Measurements from ENCODE around the gene CAPN15.
A peak's percentile ranks its signal among the peaks of the same experiment; 100 is the strongest.

The CAPN15 gene

GRCh38 chr16:527015-527903 lies at the start of gene CAPN15:
CAPN15 (plus strand) TSS chr16:527712; CDS start chr16:546839, 19,127 bp downstream.
- TF ChIP-seq FOXM1 (IDR thresholded peaks at IDR 0.05; ENCODE audit: borderline replicate concordance, low read depth) (no peak), YY1 (IDR thresholded peaks at IDR 0.05; ENCODE audit: low read depth) (peak; percentile 69), ZBTB7A (IDR thresholded peaks at IDR 0.05; ENCODE audit: low read depth) (0 out of 2 replicates have a peak, but pooled peaks have one; percentile 31), CREB1 (IDR thresholded peaks at IDR 0.05; ENCODE audit: low read depth) (peak; percentile 66; the same call in 1 of the 2 replicates), MAX (IDR thresholded peaks at IDR 0.05) (no peak; the same call in none of the 2 replicates), TCF12 (IDR thresholded peaks at IDR 0.05; ENCODE audit: low read depth) (peak; percentile 61; the same call in 1 of the 2 replicates), TAF1 (IDR thresholded peaks at IDR 0.05; ENCODE audit: low read depth) (peak; percentile 60; the same call in 1 of the 2 replicates)
- TF ChIP-seq, protein P1, sequence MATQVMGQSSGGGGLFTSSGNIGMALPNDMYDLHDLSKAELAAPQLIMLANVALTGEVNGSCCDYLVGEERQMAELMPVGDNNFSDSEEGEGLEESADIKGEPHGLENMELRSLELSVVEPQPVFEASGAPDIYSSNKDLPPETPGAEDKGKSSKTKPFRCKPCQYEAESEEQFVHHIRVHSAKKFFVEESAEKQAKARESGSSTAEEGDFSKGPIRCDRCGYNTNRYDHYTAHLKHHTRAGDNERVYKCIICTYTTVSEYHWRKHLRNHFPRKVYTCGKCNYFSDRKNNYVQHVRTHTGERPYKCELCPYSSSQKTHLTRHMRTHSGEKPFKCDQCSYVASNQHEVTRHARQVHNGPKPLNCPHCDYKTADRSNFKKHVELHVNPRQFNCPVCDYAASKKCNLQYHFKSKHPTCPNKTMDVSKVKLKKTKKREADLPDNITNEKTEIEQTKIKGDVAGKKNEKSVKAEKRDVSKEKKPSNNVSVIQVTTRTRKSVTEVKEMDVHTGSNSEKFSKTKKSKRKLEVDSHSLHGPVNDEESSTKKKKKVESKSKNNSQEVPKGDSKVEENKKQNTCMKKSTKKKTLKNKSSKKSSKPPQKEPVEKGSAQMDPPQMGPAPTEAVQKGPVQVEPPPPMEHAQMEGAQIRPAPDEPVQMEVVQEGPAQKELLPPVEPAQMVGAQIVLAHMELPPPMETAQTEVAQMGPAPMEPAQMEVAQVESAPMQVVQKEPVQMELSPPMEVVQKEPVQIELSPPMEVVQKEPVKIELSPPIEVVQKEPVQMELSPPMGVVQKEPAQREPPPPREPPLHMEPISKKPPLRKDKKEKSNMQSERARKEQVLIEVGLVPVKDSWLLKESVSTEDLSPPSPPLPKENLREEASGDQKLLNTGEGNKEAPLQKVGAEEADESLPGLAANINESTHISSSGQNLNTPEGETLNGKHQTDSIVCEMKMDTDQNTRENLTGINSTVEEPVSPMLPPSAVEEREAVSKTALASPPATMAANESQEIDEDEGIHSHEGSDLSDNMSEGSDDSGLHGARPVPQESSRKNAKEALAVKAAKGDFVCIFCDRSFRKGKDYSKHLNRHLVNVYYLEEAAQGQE (IDR thresholded peaks at IDR 0.05; ENCODE audit: low read depth): no peak

- no peak for TF ChIP-seq YY1 (IDR thresholded peaks at IDR 0.05; ENCODE audit: low read depth)
- TF ChIP-seq USF1 (IDR thresholded peaks at IDR 0.05): no peak
- no peak for TF ChIP-seq MAX (IDR thresholded peaks at IDR 0.05)
- TF ChIP-seq RAD21 (IDR thresholded peaks at IDR 0.05; ENCODE audit: low read depth): no peak
- TF ChIP-seq ZBTB7A (IDR thresholded peaks at IDR 0.05; ENCODE audit: low read depth): no peak
- no peak for TF ChIP-seq TCF12 (IDR thresholded peaks at IDR 0.05; ENCODE audit: low read depth)
- TF ChIP-seq EGR1 (IDR thresholded peaks at IDR 0.05): no peak
- no peak for TF ChIP-seq NFIC (IDR thresholded peaks at IDR 0.05)
- TF ChIP-seq, protein P1 (IDR thresholded peaks at IDR 0.05; ENCODE audit: low read depth): no peak
- TF ChIP-seq TAF1 (IDR thresholded peaks at IDR 0.05; ENCODE audit: low read depth): no peak
- TF ChIP-seq EP300 (IDR thresholded peaks at IDR 0.05; ENCODE audit: borderline replicate concordance): no peak
- no peak for TF ChIP-seq CEBPB (IDR thresholded peaks at IDR 0.05)
- no peak for TF ChIP-seq CREB1 (IDR thresholded peaks at IDR 0.05; ENCODE audit: low read depth)
- no peak for TF ChIP-seq FOXM1 (IDR thresholded peaks at IDR 0.05; ENCODE audit: borderline replicate concordance, low read depth)
- TF ChIP-seq TEAD4 (IDR thresholded peaks at IDR 0.05): no peak
These were observed 44.9 kb upstream of the CAPN15 start for GRCh38 chr16:482468-483185.

- TF ChIP-seq CEBPB (IDR thresholded peaks at IDR 0.05) (no peak), ZBTB7A (IDR thresholded peaks at IDR 0.05; ENCODE audit: low read depth) (no peak), EGR1 (IDR thresholded peaks at IDR 0.05) (no peak), EP300 (IDR thresholded peaks at IDR 0.05; ENCODE audit: borderline replicate concordance) (no peak), YY1 (IDR thresholded peaks at IDR 0.05; ENCODE audit: low read depth) (no peak), TAF1 (IDR thresholded peaks at IDR 0.05; ENCODE audit: low read depth) (no peak), FOXM1 (IDR thresholded peaks at IDR 0.05; ENCODE audit: borderline replicate concordance, low read depth) (no peak), TEAD4 (IDR thresholded peaks at IDR 0.05) (no peak), CREB1 (IDR thresholded peaks at IDR 0.05; ENCODE audit: low read depth) (no peak), TCF12 (IDR thresholded peaks at IDR 0.05; ENCODE audit: low read depth) (no peak), USF1 (IDR thresholded peaks at IDR 0.05) (no peak), RAD21 (IDR thresholded peaks at IDR 0.05; ENCODE audit: low read depth) (no peak), NFIC (IDR thresholded peaks at IDR 0.05) (no peak), MAX (IDR thresholded peaks at IDR 0.05) (no peak)
- TF ChIP-seq, protein P1 (IDR thresholded peaks at IDR 0.05; ENCODE audit: low read depth): no peak
These were observed 44.0 kb upstream of the CAPN15 start for GRCh38 chr16:483341-484075.

All from Ishikawa (cell line).